Suprapubic skin (tissue), 4 donors: ENCODE results near the gene SCN5A.

Source experiments
- CTCF ChIP-seq, 2 donors: fragments of 200-600 bp in 1 of 2; fragments of 450-650 bp in 1 of 2; sonication (generic) in 1 of 2; IDR thresholded peaks; one replicate each; pipeline ENCODE4 v1.5.1; 2016 to 2019; ENCODE audit warnings: antibody characterized with exemption in 2 of 2, mild to moderate bottlenecking in 1 of 2, moderate library complexity in 1 of 2
- EP300 ChIP-seq: sonication (generic); formaldehyde crosslinking; IDR thresholded peaks from one replicate; pipeline ENCODE4 v1.6.1; 2017; ENCODE audit warnings: antibody characterized with exemption
- POLR2A ChIP-seq, 2 donors: fragments of 450-650 bp; IDR thresholded peaks; one replicate each; pipeline ENCODE4 v1.6.1; 2017; ENCODE audit warnings: antibody characterized with exemption in 2 of 2, mild to moderate bottlenecking in 2 of 2, moderate library complexity in 2 of 2
- POLR2AphosphoS5 ChIP-seq, 3 donors: sonication (generic); formaldehyde crosslinking; IDR thresholded peaks; one replicate each; pipeline ENCODE4 v1.6.1; 2017; ENCODE audit warnings: antibody characterized with exemption in 3 of 3

- TF ChIP-seq CTCF (IDR thresholded peaks at IDR 0.05) (no peak), POLR2A (IDR thresholded peaks at IDR 0.05) (no peak), EP300 (no peak), POLR2AphosphoS5 (IDR thresholded peaks at IDR 0.05) (no peak)
Observed at GRCh38 chr3:38509732-38510131, 139.8 kb downstream of the SCN5A start.
